Activated T-helper 1 cell treated with anti-CD3 and anti-CD28 coated beads, Interleukin-12 subunit alpha, Interleukin-12 subunit beta, Interleukin-2, Interleukin-4 antibody, amounts not matched to agents 30 ng/mL and 10 ng/mL and 1 ng/mL, durations not matched to agents 14 hours and 24 hours and 36 hours (primary cell): ENCODE data around the gene CASZ1. TPM values are rescaled to one million over a fixed set of nuclear protein-coding genes. Genes with fewer than 3 reads are reported as not detected.

Experiments
- DNase-seq: peaks from one replicate; pipeline ENCODE4 v3.0.0; 2021; ENCODE audit warnings: low spot score
- H3K27ac Mint-ChIP-seq: one replicate; pipeline ENCODE4 v1.8.0; 2021; ENCODE audit warnings: mild to moderate bottlenecking, mixed read lengths
- H3K27me3 Mint-ChIP-seq: one replicate; pipeline ENCODE4 v1.8.0; 2022; ENCODE audit warnings: mild to moderate bottlenecking, moderate library complexity, mixed read lengths; ENCODE audit not compliant: insufficient read depth
- H3K36me3 Mint-ChIP-seq: one replicate; pipeline ENCODE4 v1.8.0; 2021; ENCODE audit warnings: low read depth, mixed read lengths
- H3K4me1 Mint-ChIP-seq: one replicate; pipeline ENCODE4 v1.8.0; 2021; ENCODE audit warnings: low read depth, mixed read lengths
- H3K4me3 Mint-ChIP-seq: one replicate; pipeline ENCODE4 v1.8.0; 2021; ENCODE audit warnings: mild to moderate bottlenecking, moderate library complexity, mixed read lengths
- H3K9me3 Mint-ChIP-seq: one replicate; pipeline ENCODE4 v1.8.0; 2021; ENCODE audit warnings: mixed read lengths
- intact Hi-C: fragments of 100-400 bp; cut with micrococcal nuclease; formaldehyde crosslinking; loops from one replicate; pipeline ENCODE4 v1.15.1; 2024
- total RNA-seq: library from RNA; stranded (reverse); gene quantifications from 2 replicates; pipeline ENCODE4 v1.2.3, GENCODE V29; 2022

The CASZ1 gene, protein sequence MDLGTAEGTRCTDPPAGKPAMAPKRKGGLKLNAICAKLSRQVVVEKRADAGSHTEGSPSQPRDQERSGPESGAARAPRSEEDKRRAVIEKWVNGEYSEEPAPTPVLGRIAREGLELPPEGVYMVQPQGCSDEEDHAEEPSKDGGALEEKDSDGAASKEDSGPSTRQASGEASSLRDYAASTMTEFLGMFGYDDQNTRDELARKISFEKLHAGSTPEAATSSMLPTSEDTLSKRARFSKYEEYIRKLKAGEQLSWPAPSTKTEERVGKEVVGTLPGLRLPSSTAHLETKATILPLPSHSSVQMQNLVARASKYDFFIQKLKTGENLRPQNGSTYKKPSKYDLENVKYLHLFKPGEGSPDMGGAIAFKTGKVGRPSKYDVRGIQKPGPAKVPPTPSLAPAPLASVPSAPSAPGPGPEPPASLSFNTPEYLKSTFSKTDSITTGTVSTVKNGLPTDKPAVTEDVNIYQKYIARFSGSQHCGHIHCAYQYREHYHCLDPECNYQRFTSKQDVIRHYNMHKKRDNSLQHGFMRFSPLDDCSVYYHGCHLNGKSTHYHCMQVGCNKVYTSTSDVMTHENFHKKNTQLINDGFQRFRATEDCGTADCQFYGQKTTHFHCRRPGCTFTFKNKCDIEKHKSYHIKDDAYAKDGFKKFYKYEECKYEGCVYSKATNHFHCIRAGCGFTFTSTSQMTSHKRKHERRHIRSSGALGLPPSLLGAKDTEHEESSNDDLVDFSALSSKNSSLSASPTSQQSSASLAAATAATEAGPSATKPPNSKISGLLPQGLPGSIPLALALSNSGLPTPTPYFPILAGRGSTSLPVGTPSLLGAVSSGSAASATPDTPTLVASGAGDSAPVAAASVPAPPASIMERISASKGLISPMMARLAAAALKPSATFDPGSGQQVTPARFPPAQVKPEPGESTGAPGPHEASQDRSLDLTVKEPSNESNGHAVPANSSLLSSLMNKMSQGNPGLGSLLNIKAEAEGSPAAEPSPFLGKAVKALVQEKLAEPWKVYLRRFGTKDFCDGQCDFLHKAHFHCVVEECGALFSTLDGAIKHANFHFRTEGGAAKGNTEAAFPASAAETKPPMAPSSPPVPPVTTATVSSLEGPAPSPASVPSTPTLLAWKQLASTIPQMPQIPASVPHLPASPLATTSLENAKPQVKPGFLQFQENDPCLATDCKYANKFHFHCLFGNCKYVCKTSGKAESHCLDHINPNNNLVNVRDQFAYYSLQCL (N-terminal part only)
- 8.0 and 11.7 TPM in 2 replicates for total RNA-seq

- Mint-ChIP-seq H3K36me3 (no peaks in the 10 kb centered on the region), H3K27me3 (peaks cover 60% of the 10 kb centered on the region), H3K27ac (no peak within 1 kb of the TSS), H3K9me3 (no peaks in the 10 kb centered on the region), H3K4me1 (peaks cover 5% of the 10 kb centered on the region), H3K4me3 (no peak within 1 kb of the TSS)
- no peak for DNase-seq
- intact Hi-C loops: loop anchor here (5.0 kb wide), 3 partner anchors 71 to 896 kb away; partner anchors contain the start of gene DRAXIN
These were observed at the start of gene CASZ1 for GRCh38 chr1:10796029-10796944. TSS of gene CASZ1 (minus strand) at chr1:10796646. CDS start at chr1:10693889, 102,757 bp downstream.

DNA sequence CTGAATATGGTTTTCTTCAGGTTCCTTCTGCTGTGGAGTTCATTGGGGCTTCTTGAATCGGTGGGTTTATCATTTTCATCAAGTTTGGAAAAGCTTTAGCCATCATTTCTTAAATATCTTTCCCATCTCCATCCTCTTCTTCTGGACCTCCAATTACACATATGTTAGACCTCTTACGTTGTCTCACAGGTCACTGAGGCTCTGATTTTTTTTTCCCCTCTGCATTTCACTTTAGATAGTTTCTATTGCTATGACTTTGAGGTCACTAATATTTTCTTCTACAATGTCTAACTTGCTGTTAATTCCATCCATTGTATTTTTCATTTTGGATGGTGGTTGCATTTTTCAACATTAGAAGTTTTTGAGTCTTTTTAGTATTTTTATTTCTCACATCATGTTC lies 47.3 kb upstream of the CASZ1 start:
- no peak overlapping the region for H3K4me3 Mint-ChIP-seq
- peaks cover 16% of the 10 kb centered on the region for H3K27me3 Mint-ChIP-seq
- intact Hi-C loops: no loop called here
- H3K4me1 Mint-ChIP-seq: no peaks in the 10 kb centered on the region
- H3K9me3 Mint-ChIP-seq: peaks cover 8% of the 10 kb centered on the region
- H3K27ac Mint-ChIP-seq: no peak overlapping the region
- H3K36me3 Mint-ChIP-seq: no peaks in the 10 kb centered on the region
- DNase-seq: no peak

DNA sequence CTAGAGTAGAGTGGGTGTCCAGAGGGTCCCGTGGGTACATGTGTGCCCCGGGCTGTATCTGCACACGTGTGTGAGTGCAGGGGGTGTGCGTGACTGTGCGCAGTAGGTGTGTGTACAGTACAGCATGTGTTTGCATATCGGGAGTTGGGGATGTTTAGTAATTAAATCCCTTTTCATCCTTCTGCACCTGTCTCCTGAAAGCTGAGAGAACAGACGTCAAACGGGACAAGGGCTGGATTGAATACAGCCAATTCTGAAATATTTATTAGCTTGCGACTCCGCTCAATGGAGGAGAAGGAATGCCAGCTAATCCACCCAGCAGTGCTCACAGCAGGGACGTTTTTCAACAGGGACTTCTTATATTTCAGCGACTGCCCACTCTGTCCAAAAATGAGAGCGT lies 44.7 kb upstream of the CASZ1 start:
- no peaks in the 10 kb centered on the region for H3K4me1 Mint-ChIP-seq
- H3K4me3 Mint-ChIP-seq: no peak overlapping the region
- no peaks in the 10 kb centered on the region for H3K36me3 Mint-ChIP-seq
- intact Hi-C loops: no loop called here
- H3K27me3 Mint-ChIP-seq: peaks cover 19% of the 10 kb centered on the region
- peaks cover 8% of the 10 kb centered on the region for H3K9me3 Mint-ChIP-seq
- DNase-seq: no peak
- no peak overlapping the region for H3K27ac Mint-ChIP-seq

DNA sequence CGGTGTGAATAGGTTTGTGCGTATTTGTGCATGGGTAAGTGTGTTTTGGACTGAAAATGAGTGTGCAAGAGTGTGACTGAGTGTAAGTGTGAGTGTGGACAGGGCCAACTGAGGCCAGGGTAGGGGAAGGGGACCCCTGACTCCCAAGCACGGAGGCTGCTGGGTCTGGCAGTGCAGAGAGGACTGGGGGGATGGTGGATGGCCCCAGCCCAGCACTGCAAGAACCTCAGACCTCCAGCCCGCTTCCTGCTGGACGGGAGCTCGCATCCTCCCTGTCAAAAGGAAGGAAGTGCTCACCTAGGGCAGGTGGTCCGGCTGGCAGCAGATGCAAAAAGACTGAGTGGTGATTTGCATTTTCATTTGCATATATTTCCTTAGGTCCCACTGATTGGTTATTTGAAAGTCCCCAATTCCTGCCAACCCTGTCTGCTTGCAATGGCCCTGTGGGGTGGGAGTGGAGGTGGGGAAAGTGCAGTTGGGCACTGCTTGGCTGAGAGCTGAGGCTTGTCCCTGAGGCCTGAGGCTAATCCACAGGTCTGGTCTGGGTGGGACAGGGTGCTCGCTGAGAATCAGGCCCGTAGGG lies 42.8 kb upstream of the CASZ1 start:
- H3K27me3 Mint-ChIP-seq: peaks cover 16% of the 10 kb centered on the region
- DNase-seq: no peak
- H3K27ac Mint-ChIP-seq: no peak overlapping the region
- no peaks in the 10 kb centered on the region for H3K4me1 Mint-ChIP-seq
- peaks cover 9% of the 10 kb centered on the region for H3K9me3 Mint-ChIP-seq
- no peak overlapping the region for H3K4me3 Mint-ChIP-seq
- intact Hi-C loops: no loop called here
- no peaks in the 10 kb centered on the region for H3K36me3 Mint-ChIP-seq

DNA sequence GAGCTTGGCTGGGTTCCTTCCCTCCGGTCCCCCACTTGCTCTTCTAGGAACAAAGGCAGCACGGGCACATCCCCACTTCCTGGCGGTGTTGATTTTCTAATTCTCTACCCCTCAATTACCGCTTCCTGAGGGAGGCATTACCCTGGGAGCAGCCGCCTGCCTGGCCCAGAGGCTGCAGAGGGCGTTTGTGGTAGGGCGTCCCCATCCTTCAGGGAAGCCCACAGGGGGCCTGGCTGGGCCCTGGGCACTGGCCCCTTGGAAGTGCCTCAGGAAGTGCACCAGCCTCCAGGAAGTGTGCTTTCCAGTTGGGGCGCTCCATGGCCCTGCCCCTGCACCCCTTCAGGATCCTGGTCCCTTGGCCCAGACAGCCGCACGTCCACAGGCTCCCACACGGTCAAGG lies 42.1 kb upstream of the CASZ1 start:
- H3K4me3 Mint-ChIP-seq: no peak overlapping the region
- no peaks in the 10 kb centered on the region for H3K36me3 Mint-ChIP-seq
- H3K9me3 Mint-ChIP-seq: peaks cover 6% of the 10 kb centered on the region
- DNase-seq: no peak
- H3K27me3 Mint-ChIP-seq: peaks cover 16% of the 10 kb centered on the region
- no peaks in the 10 kb centered on the region for H3K4me1 Mint-ChIP-seq
- H3K27ac Mint-ChIP-seq: no peak overlapping the region
- intact Hi-C loops: no loop called here

DNA sequence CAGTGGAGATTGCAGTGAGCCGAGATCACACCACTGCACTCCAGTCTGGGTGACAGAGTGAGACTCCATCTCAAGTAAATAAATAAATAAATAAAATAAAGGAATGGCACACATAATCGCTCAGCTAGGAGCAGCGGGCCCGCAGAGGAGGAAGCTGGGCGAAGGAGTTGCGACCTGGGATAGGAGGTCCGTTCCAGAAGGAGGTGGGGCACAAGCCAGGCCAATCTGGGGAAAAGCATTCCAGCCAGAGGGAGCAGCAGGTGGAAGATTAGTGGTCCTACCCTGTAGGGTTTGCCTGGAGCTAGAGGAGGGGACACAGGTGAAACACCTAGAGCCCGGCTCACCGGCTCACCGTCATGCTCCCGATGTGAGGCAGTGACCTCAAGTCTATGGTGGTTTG lies 40.3 kb upstream of the CASZ1 start:
- Mint-ChIP-seq H3K27ac (no peak overlapping the region), H3K9me3 (peaks cover 4% of the 10 kb centered on the region), H3K4me3 (no peak overlapping the region), H3K27me3 (peaks cover 18% of the 10 kb centered on the region), H3K36me3 (no peaks in the 10 kb centered on the region), H3K4me1 (no peaks in the 10 kb centered on the region)
- intact Hi-C loops: no loop called here
- no peak for DNase-seq

DNA sequence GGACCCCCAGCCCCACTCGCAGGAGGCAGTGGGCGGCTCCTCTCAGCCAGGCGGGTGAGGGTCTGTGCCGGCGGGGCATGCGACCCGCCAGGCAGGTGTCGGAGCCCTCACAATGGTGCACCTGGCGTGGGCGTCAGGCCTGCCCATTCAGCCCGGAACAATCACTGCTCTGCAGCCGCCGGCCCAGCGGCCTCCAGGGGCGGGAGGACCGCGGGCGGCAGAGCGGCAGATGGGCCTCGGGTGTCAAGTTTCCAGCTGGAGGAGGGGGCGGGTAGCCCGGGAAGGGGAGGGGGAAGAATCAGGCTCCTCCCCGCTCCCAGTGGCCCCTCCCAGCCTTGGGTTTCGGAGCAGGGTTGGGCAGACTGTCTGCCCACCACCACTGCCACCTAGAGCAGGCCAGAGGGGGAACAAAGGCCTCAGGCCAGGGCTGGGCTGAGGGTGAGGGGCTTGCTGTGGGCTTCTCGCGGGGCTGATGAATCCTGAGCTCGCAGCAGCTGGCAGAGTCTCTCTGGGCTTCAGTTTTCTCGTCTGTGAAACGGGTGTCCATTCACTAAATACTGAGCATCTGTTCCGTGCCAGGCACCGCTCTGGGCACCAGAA lies 39.5 kb upstream of the CASZ1 start:
- Mint-ChIP-seq H3K36me3 (no peaks in the 10 kb centered on the region), H3K9me3 (peaks cover 4% of the 10 kb centered on the region), H3K27me3 (peaks cover 20% of the 10 kb centered on the region), H3K4me1 (no peaks in the 10 kb centered on the region), H3K27ac (no peak overlapping the region), H3K4me3 (no peak overlapping the region)
- no peak for DNase-seq
- intact Hi-C loops: no loop called here

GRCh38 chr1:10835421-10835820 lies 39.0 kb upstream of the CASZ1 start:
- Mint-ChIP-seq H3K9me3 (peaks cover 4% of the 10 kb centered on the region), H3K27ac (no peak overlapping the region), H3K36me3 (no peaks in the 10 kb centered on the region), H3K27me3 (peaks cover 20% of the 10 kb centered on the region), H3K4me1 (no peaks in the 10 kb centered on the region), H3K4me3 (no peak overlapping the region)
- intact Hi-C loops: no loop called here
- no peak for DNase-seq

DNA sequence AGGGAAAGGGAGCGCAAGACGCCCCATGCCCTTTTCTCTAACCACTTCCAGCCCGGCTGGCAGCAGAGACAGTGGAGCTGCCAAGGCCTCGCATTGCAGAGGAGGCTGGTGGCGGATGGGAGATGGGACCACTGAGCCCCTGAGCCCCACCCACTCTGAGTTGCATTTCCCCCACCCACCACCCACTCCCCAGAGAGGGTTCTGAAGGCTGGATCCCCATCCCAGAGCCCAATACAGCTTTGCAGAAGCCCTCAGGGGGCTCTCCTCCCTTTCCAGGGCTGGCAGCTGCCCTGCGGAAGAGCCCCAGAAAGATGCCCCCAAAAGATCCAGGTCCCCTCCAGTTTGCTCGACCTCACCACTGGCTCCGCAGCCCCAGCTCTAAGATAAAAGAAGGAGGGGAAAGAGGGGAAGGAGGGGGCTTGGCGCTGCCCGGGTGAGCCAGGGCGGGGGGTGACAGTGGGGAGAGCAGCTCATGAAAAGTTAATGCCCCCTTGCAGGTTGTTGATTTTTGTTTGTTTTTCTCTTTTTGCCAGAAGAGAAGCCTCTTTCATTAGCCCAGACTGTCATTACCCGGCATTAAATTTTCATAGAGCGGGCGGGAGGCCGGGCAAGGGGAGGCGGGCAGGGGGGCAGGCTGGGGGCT lies 38.4 kb upstream of the CASZ1 start:
- no peak overlapping the region for H3K4me3 Mint-ChIP-seq
- H3K36me3 Mint-ChIP-seq: no peaks in the 10 kb centered on the region
- H3K27me3 Mint-ChIP-seq: peaks cover 22% of the 10 kb centered on the region
- no peak overlapping the region for H3K27ac Mint-ChIP-seq
- intact Hi-C loops: no loop called here
- H3K4me1 Mint-ChIP-seq: no peaks in the 10 kb centered on the region
- peaks cover 4% of the 10 kb centered on the region for H3K9me3 Mint-ChIP-seq
- DNase-seq: no peak

- intact Hi-C loops: no loop called here
- Mint-ChIP-seq H3K36me3 (no peaks in the 10 kb centered on the region), H3K4me1 (no peaks in the 10 kb centered on the region), H3K4me3 (no peak overlapping the region), H3K27ac (no peak overlapping the region), H3K9me3 (peaks cover 4% of the 10 kb centered on the region), H3K27me3 (peaks cover 29% of the 10 kb centered on the region)
- no peak for DNase-seq
These were observed 37.4 kb upstream of the CASZ1 start for GRCh38 chr1:10833630-10834557.
